22Rv1 (cell line): ENCODE data around the gene PID1.

Source experiments
- H3K27ac ChIP-seq: fragments of 450-650 bp; 2 replicates; pipeline ENCODE4 v1.5.1; 2017
- ZFX ChIP-seq: fragments of 450-650 bp; IDR thresholded peaks from 2 replicates; pipeline ENCODE4 v1.6.1; 2017; ENCODE audit warnings: antibody characterized with exemption, borderline replicate concordance
- TF ChIP-seq, protein P1 (sequence below): fragments of 450-650 bp; IDR thresholded peaks from 2 replicates; pipeline ENCODE4 v1.5.1; 2017; ENCODE audit warnings: mild to moderate bottlenecking

PID1 gene

DNA sequence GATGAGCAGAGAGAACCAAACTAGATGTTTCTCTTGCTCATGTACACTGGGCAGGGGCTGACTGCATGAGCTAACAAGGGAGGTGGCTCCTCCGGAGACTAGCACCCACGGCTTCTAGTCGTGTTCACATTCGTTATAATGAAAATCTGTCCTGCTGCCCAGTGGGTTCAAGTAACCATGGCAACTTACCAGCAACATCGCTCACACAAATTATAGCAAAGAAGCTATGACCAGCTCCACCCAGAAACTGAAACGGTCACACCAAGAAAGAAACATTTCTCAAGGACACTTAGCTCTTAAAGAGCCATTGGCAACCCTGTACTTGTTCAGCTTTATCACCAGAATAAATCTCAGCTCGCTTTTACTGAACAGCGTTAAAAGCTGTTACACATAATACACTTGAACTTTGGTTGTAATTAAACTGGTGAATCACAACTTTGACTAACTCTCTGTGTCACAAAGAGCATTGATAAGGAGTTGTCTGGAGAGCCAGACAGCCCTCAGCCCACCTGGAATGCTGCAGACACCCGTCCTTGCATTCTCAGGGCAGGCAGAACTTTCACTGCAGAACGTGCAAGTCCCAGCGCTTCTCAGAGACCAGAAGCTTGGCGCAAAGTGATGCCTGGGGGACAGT is 141.2 kb downstream of the PID1 start:
- TF ChIP-seq, protein P1, sequence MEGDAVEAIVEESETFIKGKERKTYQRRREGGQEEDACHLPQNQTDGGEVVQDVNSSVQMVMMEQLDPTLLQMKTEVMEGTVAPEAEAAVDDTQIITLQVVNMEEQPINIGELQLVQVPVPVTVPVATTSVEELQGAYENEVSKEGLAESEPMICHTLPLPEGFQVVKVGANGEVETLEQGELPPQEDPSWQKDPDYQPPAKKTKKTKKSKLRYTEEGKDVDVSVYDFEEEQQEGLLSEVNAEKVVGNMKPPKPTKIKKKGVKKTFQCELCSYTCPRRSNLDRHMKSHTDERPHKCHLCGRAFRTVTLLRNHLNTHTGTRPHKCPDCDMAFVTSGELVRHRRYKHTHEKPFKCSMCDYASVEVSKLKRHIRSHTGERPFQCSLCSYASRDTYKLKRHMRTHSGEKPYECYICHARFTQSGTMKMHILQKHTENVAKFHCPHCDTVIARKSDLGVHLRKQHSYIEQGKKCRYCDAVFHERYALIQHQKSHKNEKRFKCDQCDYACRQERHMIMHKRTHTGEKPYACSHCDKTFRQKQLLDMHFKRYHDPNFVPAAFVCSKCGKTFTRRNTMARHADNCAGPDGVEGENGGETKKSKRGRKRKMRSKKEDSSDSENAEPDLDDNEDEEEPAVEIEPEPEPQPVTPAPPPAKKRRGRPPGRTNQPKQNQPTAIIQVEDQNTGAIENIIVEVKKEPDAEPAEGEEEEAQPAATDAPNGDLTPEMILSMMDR = no peak
- no peak for TF ChIP-seq ZFX
- H3K27ac ChIP-seq = no peak overlapping the region

DNA sequence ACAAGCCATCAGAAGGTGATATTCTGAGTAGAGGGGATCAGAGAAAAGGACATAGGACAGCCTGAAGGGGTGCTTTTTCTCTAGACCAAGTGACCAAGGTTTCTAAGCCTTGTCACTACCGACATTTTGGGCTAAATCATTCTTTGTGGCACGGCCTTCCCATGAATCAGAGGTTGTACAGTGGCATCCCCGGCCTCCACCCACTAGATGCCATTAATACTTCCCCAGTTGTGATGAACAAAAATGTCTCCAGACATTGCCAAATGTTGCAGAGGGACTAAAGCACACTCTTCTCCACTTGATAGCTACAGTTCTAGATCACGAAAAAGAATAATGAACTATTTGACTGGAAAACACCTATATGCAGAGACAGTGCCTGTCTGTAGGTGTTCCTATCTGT is 143.6 kb downstream of the PID1 start:
- no peak overlapping the region for H3K27ac ChIP-seq
- TF ChIP-seq, protein P1 = no peak
- TF ChIP-seq ZFX = no peak

DNA sequence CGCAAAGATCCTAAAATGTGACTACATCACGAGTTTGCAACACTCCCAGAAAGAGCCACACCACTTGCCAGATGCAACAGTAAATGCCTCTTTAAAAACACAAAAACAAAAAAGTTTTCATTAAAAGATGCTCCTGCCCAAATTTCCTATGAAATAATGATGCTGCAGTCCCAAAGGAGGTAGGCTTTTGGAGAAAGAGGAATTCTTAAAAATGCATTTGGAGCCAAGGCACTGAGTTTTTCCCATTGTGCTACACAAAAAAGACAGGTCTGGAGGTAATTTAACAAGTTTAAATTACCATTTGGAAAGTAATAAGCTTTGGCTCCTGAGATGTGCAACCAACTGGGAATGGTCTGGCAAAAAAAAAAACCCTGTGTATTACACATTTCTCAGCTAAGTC is 145.0 kb downstream of the PID1 start:
- no peak for TF ChIP-seq ZFX
- H3K27ac ChIP-seq = no peak overlapping the region

DNA sequence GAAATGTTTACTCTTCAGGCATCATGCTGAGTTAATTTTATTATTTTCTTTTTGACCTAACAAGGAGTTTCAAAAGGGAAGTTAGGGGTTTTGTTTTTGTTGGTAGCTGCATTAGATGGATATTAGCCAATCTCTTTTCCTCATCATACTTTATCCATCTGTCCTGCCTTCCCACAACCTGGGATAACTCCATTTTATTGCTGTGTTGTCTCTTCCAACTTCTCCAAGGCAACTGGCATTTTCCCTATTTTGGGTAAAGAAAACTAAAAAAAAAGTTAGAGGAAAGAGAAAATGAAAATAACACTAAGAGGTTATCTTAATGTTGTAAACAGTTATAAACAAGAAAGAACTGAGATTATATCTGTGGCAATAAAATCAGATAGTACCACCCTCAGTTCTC is 147.0 kb downstream of the PID1 start:
- TF ChIP-seq, protein P1 = no peak
- no peak for TF ChIP-seq ZFX
- no peak overlapping the region for H3K27ac ChIP-seq

DNA sequence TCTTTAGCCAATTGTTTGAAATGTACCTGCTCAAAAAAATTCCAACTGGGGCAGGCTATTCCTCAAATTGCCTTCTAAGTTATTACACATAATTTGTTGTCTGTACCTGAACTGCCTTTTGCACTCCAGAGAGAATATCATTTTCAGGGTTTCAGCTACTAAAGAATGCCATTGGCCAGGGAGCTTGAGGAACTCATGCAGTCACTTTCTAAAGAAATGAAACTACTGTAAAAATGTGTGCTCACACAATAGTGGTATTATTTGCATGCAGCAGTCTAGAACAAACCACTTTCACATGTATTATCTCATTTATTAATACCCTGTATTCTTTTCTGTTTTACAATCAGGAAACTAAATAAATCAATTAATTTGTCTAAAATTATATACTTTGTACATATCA is 152.2 kb downstream of the PID1 start:
- no peak overlapping the region for H3K27ac ChIP-seq
- no peak for TF ChIP-seq ZFX
- TF ChIP-seq, protein P1 = no peak

DNA sequence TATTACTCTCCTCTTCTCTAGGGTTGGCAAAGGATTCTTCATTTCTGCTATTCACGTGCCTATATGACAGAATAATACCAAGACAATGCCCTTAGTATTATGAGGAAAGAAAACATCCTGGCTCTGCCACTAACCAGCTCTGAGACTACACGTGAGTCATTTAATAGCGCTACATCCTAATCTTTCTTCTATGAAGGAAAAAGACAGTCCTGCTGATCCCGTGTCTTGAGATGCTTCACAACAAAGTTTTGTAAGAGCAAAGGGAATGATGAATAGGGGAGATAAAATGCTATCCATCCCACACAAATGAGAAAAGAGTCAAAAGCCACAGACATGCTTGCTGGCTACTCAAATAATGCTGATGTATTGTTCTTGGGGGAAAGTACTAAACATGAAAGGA is 152.8 kb downstream of the PID1 start:
- no peak overlapping the region for H3K27ac ChIP-seq
- no peak for TF ChIP-seq ZFX
- TF ChIP-seq, protein P1 = no peak

DNA sequence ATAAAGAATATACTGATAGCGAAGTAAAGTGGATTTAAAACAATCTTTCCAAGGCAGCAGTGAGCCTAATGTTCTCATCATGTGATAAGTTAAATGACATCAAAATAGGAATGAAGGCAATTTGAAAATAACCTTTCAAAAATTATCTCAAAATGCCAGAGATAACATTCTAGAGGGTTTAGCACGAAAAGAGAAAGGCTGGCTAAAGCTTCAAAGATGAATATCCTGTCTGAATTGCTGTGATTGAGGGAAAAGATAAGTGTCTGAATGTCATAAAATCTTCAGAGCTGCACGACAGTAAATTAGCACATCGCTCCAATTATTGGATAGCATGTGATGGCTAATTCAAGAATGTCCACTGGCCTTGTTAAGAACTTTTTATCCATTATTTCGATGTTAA is 159.3 kb downstream of the PID1 start:
- no peak overlapping the region for H3K27ac ChIP-seq
- TF ChIP-seq ZFX = no peak
- TF ChIP-seq, protein P1 = no peak

DNA sequence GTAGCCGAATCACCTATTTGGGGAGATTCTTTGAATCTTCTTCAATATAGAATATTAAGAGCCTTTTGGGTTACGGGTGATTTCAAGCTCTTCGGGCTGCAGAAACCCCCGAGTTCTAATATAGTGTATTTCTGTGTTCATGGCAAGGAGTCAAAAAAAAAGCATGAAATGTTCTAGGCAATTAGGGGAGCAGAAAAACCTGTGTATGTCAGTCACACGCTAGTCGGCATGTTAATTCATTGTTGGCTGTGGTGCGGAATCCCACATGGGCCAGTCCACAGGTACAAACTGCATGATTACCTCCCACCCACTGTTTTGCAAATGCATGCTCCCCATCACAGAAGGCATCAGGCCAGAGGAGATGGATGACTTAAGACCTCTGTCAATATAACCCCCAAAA is 161.9 kb downstream of the PID1 start:
- TF ChIP-seq ZFX = no peak
- TF ChIP-seq, protein P1 = no peak
- no peak overlapping the region for H3K27ac ChIP-seq
